Cardiac fibroblast (primary cell): ENCODE measurements around the gene BCO2.

Experiments used
- DNase-seq, 2 donors: peaks; one replicate each; pipeline versions ENCODE4 v3.0.0 to v3.0.0-alpha.2; 2010; ENCODE audit warnings: low read depth in 2 of 2
- H3K4me3 ChIP-seq, 2 donors: replicated peaks in 1 of 2; 1 replicate in 1 of 2; 2 replicates in 1 of 2; pipeline ENCODE4 v1.5.1; 2011; ENCODE audit warnings: low read depth in 2 of 2, low read length in 2 of 2, mild to moderate bottlenecking in 2 of 2, moderate library complexity in 1 of 2
- CTCF ChIP-seq: IDR thresholded peaks from one replicate; pipeline ENCODE4 v1.5.1; 2011; ENCODE audit warnings: low read depth, mild to moderate bottlenecking, low read length, inconsistent platforms

BCO2 gene

GRCh38 chr11:112268406-112268805 lies 93.1 kb downstream of the BCO2 start:
- no peak overlapping the region for H3K4me3 ChIP-seq
- no peak for TF ChIP-seq CTCF
- DNase-seq, result no peak
